NCI-H748 (cell line): Measurements from ENCODE around the gene CDS1.
A peak's percentile ranks its signal among the peaks of the same experiment; 100 is the strongest.
"Not testable (repeated sequence)": the region's sequence is repeated elsewhere in the genome, so short reads cannot be mapped to it uniquely, and the experiment has no call there.

ENCODE experiments used
- DNase-seq: peaks from one replicate; lab custom pipeline; 2025; ENCODE audit not compliant: unreplicated experiment; lab: John Stamatoyannopoulos, UW

Gene CDS1

GRCh38 chr4:84606645-84607044, 23.7 kb downstream of the CDS1 start:
- no peak for DNase-seq

- no peak for DNase-seq
Measured at GRCh38 chr4:84611531-84611930, 28.6 kb downstream of the CDS1 start.

GRCh38 chr4:84614891-84615290, 32.0 kb downstream of the CDS1 start:
- DNase-seq = peak; percentile 1

GRCh38 chr4:84615355-84615754, 32.4 kb downstream of the CDS1 start:
- no peak for DNase-seq

- DNase-seq = no peak
Measured at GRCh38 chr4:84622959-84623358, 40.0 kb downstream of the CDS1 start.

GRCh38 chr4:84623661-84624060, 40.7 kb downstream of the CDS1 start:
- DNase-seq = no peak

- no peak for DNase-seq
Measured at GRCh38 chr4:84626673-84627072, 43.7 kb downstream of the CDS1 start.

- no peak for DNase-seq
Measured at GRCh38 chr4:84631573-84631972, 48.6 kb downstream of the CDS1 start.

GRCh38 chr4:84632092-84632491, 49.2 kb downstream of the CDS1 start:
- DNase-seq = no peak

GRCh38 chr4:84634961-84635360, 52.0 kb downstream of the CDS1 start:
- no peak for DNase-seq

- no peak for DNase-seq
Measured at GRCh38 chr4:84638092-84638491, 55.2 kb downstream of the CDS1 start.

- no peak for DNase-seq
Measured at GRCh38 chr4:84639145-84639544, 56.2 kb downstream of the CDS1 start.

- DNase-seq = no peak
Measured at GRCh38 chr4:84644087-84644486, 61.2 kb downstream of the CDS1 start.

- DNase-seq = peak; percentile 35
Measured at GRCh38 chr4:84647312-84647884, 64.5 kb downstream of the CDS1 start.

GRCh38 chr4:84648178-84648577, 65.3 kb downstream of the CDS1 start:
- no peak for DNase-seq

GRCh38 chr4:84648863-84649647, 66.1 kb downstream of the CDS1 start:
- DNase-seq = peak; percentile 16

GRCh38 chr4:84651499-84651898, 68.6 kb downstream of the CDS1 start:
- no peak for DNase-seq

GRCh38 chr4:84652478-84652877, 69.6 kb downstream of the CDS1 start:
- no peak for DNase-seq

GRCh38 chr4:84660606-84661005, 77.7 kb downstream of the CDS1 start:
- no peak for DNase-seq

GRCh38 chr4:84661191-84661939, 78.4 kb downstream of the CDS1 start:
- no peak for DNase-seq

- not testable (repeated sequence) for DNase-seq
Measured at GRCh38 chr4:84664767-84665166, 81.8 kb downstream of the CDS1 start.

- DNase-seq = no peak
Measured at GRCh38 chr4:84666439-84666838, 83.5 kb downstream of the CDS1 start.
